ENCODE data around the gene NRSN2. TPM values are rescaled to one million over a fixed set of nuclear protein-coding genes. Genes with fewer than 3 reads are reported as not detected.
A peak's percentile ranks its signal among the peaks of the same experiment; 100 is the strongest.
"Not testable (repeated sequence)": the region's sequence is repeated elsewhere in the genome, so short reads cannot be mapped to it uniquely, and the experiment has no call there.

The NRSN2 gene
- total RNA-seq, 1 donor = 34.2 TPM

DNA sequence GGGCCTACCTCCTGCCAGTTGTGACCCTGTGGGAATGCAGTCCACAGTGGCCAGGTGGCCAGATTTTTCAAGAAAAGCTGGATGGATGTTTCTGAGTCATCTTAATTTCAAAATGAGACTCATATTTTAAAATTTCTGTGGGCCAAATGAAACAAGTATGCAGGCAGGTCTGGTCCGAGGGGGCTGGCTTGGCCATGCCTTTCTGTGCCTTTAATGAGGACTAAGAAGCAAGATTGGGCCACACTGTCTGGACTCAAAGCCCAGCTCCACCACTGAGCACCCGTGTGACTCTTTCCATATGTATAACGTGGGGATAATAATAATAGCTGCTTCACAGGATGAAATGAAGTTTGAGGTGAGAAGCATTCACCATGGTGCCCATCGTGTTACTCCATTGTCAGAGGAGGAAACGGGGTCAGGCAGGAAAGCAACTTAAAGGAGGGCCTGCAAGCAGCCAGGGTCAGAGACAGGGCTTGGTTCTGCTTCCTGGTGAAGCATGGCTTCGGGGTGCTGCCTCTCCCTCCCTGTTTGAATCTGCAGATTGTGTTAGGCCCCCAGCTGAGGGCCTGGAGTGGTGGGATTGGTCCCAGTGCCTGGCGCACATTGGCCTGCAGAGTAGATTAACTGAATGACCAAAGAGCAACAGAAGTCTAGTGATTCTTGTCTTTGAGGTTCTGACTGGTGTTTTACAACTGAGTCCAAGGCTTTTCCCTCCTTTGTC is 17.8 kb upstream of the NRSN2 start:
- DNase-seq (ENCODE audit: low read depth) = no peak
- H3K4me3 ChIP-seq (ENCODE audit: low read depth, low read length) = peak overlapping the region; percentile 90
- TF ChIP-seq, protein P1, sequence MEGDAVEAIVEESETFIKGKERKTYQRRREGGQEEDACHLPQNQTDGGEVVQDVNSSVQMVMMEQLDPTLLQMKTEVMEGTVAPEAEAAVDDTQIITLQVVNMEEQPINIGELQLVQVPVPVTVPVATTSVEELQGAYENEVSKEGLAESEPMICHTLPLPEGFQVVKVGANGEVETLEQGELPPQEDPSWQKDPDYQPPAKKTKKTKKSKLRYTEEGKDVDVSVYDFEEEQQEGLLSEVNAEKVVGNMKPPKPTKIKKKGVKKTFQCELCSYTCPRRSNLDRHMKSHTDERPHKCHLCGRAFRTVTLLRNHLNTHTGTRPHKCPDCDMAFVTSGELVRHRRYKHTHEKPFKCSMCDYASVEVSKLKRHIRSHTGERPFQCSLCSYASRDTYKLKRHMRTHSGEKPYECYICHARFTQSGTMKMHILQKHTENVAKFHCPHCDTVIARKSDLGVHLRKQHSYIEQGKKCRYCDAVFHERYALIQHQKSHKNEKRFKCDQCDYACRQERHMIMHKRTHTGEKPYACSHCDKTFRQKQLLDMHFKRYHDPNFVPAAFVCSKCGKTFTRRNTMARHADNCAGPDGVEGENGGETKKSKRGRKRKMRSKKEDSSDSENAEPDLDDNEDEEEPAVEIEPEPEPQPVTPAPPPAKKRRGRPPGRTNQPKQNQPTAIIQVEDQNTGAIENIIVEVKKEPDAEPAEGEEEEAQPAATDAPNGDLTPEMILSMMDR (IDR thresholded peaks at IDR 0.05; ENCODE audit: insufficient read depth, low read length) = no peak

DNA sequence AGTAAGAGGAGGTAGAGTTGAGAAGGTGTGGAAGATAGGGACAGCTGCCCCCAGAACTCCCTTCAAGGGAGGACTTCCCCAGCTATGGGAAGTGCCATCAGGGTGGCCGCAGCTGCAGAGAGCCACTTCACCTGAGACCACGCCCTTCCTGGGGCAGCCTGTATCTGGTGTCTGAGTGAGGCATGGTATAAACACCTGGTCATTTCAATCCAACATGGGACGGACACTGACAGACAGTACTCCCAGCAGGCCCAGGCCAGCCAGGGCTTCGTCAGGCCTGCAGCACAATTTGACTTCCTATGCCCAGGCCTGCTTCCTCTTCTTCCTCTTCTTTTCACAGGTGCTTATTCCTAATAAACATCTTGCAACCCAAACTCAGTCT is 17.1 kb upstream of the NRSN2 start:
- TF ChIP-seq, protein P1 (IDR thresholded peaks at IDR 0.05; ENCODE audit: insufficient read depth, low read length) = no peak
- H3K4me3 ChIP-seq (ENCODE audit: low read depth, low read length) = no peak overlapping the region
- DNase-seq (ENCODE audit: low read depth) = no peak

DNA sequence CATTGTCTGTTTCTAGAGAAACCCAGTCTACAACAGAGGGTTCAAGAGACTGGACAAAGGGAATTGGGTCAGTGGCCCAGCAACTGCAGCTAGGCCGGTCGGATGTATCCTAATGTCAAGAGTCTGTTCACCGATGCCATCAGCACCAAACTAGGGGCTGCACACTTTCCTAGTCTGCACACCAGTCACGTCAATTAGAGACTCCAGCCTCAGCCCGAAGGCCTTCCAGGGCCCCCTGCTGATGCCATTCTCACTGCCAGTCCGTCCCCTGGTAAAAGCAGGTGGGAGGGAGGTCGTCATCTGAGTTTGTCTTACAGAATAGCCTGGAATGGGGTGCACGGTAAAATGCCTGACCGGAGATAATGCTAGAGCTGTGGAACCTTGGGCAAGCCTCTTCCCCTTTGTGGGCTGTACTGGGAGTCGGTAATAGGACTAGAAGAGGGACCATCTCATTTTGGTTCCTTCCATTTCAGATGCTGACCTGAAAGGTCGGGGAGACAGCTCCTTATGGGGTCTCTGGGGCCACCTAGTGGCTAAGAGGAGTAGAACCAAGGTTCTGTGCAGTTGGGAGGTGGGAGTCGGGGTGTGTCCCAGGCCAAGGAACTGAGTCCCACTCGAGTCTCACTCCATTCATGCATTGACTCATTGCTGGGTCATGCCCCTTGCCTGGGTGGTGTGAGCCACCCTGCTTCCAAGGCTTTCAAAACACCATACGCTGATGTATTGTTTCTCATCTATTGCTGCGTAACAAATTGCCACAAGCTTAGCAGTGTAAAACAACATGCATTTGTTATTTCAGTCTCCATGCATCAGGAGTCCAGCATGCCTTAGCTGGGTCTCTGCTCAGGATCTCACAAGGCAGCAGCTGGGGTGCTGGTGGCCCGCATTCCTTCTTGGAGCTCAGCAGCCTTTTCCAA is 16.4 kb upstream of the NRSN2 start:
- DNase-seq (ENCODE audit: low read depth) = peak; percentile 76
- H3K4me3 ChIP-seq (ENCODE audit: low read depth, low read length) = no peak overlapping the region
- TF ChIP-seq, protein P1 (IDR thresholded peaks at IDR 0.05; ENCODE audit: insufficient read depth, low read length) = peak; percentile 90

DNA sequence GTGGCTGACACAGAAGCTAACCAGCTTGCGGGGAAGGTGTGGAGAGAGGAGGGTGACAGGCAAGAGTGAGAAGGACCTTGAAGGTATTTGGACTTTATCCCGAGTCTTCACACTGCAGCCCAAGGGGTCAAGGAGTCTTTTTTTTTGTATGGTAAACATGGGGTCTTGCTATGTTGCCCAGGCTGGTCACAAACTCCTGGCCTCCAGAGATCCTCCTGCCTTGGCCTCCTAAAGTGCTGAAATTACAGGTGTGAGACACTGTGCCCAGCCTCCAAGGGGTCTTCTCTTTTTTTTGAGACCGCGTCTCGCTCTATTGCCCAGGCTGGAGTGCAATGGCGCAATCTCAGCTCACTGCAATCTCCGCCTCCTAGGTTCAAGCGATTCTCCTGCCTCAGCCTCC is 12.3 kb upstream of the NRSN2 start:
- TF ChIP-seq, protein P1 (IDR thresholded peaks at IDR 0.05; ENCODE audit: insufficient read depth, low read length) = no peak
- DNase-seq (ENCODE audit: low read depth) = no peak
- H3K4me3 ChIP-seq (ENCODE audit: low read depth, low read length) = no peak overlapping the region

DNA sequence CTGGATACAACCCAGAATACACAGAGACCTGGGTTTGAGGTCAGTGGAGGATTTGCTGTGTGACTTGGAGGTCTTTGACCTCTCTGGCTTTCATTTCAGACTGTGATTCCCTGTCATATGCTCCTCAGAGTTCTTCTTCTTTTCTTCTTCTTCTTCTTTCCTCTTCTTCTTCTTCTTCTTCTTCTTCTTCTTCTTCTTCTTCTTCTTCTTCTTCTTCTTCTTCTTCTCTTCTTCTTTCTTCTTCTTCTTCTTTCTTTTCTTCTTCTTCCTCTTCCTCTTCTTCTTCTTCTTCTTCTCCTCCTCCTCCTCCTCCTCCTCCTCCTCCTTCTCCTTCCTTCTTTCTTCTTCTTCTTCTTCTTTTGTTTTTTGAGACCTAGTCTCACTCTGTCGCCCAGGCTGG is 10.9 kb upstream of the NRSN2 start:
- H3K4me3 ChIP-seq (ENCODE audit: low read depth, low read length); DNase-seq (ENCODE audit: low read depth): not testable (repeated sequence)

DNA sequence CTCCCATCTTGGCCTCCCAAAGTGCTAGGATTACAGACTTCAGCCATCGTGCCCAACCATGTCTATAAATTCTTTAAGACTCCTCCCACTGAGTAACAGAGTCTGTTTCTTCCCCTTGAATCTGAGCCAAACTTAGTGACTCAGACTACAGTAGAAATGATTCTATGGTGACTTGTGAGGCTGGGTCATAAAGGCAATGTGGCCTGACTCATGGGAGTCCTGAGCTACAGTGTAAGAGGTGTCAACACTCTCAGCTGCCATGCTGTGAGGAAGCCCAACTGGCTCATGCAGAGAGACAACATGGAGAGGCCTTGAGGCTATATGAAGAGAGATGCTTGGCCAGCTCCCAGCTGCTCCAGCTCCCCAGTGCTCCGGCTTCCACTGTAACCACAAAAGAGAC is 5.2 kb upstream of the NRSN2 start:
- TF ChIP-seq, protein P1 (IDR thresholded peaks at IDR 0.05; ENCODE audit: insufficient read depth, low read length) = no peak
- H3K4me3 ChIP-seq (ENCODE audit: low read depth, low read length) = no peak overlapping the region
- DNase-seq (ENCODE audit: low read depth) = peak; percentile 76

DNA sequence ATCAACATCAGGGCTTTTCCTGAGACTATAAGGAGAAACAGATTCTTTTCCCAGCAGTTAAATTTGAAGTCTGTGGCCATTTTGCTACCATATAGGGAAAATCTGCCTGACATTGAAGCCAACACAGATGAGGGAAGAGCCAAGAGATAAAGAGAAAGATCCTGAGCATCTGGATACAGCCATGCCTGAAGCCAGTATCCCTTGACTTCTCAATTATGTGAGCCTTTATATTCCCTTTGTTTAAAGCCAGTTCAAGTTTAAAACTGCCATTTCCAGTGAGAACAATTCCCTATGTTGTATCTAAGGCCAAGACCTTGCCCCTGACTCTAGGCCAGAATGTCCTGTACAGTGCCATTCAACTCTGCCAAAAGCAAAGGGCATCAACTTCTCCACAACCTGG is 3.8 kb upstream of the NRSN2 start:
- TF ChIP-seq, protein P1 (IDR thresholded peaks at IDR 0.05; ENCODE audit: insufficient read depth, low read length) = no peak
- no peak overlapping the region for H3K4me3 ChIP-seq (ENCODE audit: low read depth, low read length)

More for the DNA sequence above, 3.8 kb upstream of the NRSN2 start:
- DNase-seq (ENCODE audit: low read depth) = no peak

All from fibroblast of the aortic adventitia (primary cell).